Measurements from ENCODE around the gene GCSAM. TPM values are rescaled to one million over a fixed set of nuclear protein-coding genes. Genes with fewer than 3 reads are reported as not detected.

Gene GCSAM
- total and polyA plus RNA-seq, 2 experiments from 2014 or later = 0.66 TPM; not detected in 1

- Histone ChIP-seq H3K4me3 (no peak overlapping the region), H3K27me3 (no peaks in the 10 kb centered on the region), H3K27ac (no peak overlapping the region), H3K79me2 (no peaks in the 10 kb centered on the region), H3K9me2 (replicated peaks; ENCODE audit: insufficient read depth) (no peaks in the 10 kb centered on the region), H3K4me1 (ENCODE audit: insufficient read depth) (no peaks in the 10 kb centered on the region), H3K36me3 (replicated peaks; ENCODE audit: insufficient read depth, low read depth) (no peaks in the 10 kb centered on the region), H3K9me3 (ENCODE audit: low read depth) (no peaks in the 10 kb centered on the region), H3K4me2 (no peak overlapping the region), H2AFZ (no peak overlapping the region), H4K20me1 (ENCODE audit: insufficient read depth, poor library complexity, severe bottlenecking) (no peaks in the 10 kb centered on the region)
- 100% methylated on average over 1 of the region's 1 CpG for WGBS (ENCODE audit: low lambda C conversion rate, missing lambda C conversion rate)
- DNase-seq (ENCODE audit: low spot score) = no peak
- TF ChIP-seq EZH2phosphoT487 (IDR thresholded peaks at IDR 0.05; ENCODE audit: low read depth, severe bottlenecking, unreplicated experiment) (no peak), CTCF (IDR thresholded peaks at IDR 0.05; ENCODE audit: poor library complexity) (no peak), EZH2 (IDR thresholded peaks at IDR 0.05; ENCODE audit: borderline replicate concordance) (no peak)
Observed at GRCh38 chr3:112143689-112144088, 10.6 kb upstream of the GCSAM start.

- H3K4me1 ChIP-seq (ENCODE audit: insufficient read depth) = no peaks in the 10 kb centered on the region
- H3K27ac ChIP-seq = no peak overlapping the region
- no peaks in the 10 kb centered on the region for H4K20me1 ChIP-seq (ENCODE audit: insufficient read depth, poor library complexity, severe bottlenecking)
- TF ChIP-seq EZH2phosphoT487 (IDR thresholded peaks at IDR 0.05; ENCODE audit: low read depth, severe bottlenecking, unreplicated experiment) = no peak
- no peak for TF ChIP-seq CTCF (IDR thresholded peaks at IDR 0.05; ENCODE audit: poor library complexity)
- TF ChIP-seq EZH2 (IDR thresholded peaks at IDR 0.05; ENCODE audit: borderline replicate concordance) = no peak
- no peaks in the 10 kb centered on the region for H3K79me2 ChIP-seq
- no peaks in the 10 kb centered on the region for H3K9me3 ChIP-seq (ENCODE audit: low read depth)
- no peaks in the 10 kb centered on the region for H3K27me3 ChIP-seq
- no peak overlapping the region for H2AFZ ChIP-seq
- no peak overlapping the region for H3K4me3 ChIP-seq
- no peaks in the 10 kb centered on the region for H3K9me2 ChIP-seq (replicated peaks; ENCODE audit: insufficient read depth)
- no peaks in the 10 kb centered on the region for H3K36me3 ChIP-seq (replicated peaks; ENCODE audit: insufficient read depth, low read depth)
- H3K4me2 ChIP-seq = no peak overlapping the region
- no peak for DNase-seq (ENCODE audit: low spot score)
- 96% methylated on average over 1 of the region's 1 CpG for WGBS (ENCODE audit: low lambda C conversion rate, missing lambda C conversion rate)
Observed at GRCh38 chr3:112143251-112143650, 10.2 kb upstream of the GCSAM start.

GRCh38 chr3:112141293-112141692 is 8.2 kb upstream of the GCSAM start:
- WGBS (ENCODE audit: low lambda C conversion rate, missing lambda C conversion rate) = 93% methylated on average over 2 of the region's 2 CpGs
- Histone ChIP-seq H3K4me1 (ENCODE audit: insufficient read depth) (no peaks in the 10 kb centered on the region), H3K27me3 (no peaks in the 10 kb centered on the region), H3K4me2 (no peak overlapping the region), H3K27ac (no peak overlapping the region), H2AFZ (no peak overlapping the region), H3K4me3 (no peak overlapping the region), H3K79me2 (no peaks in the 10 kb centered on the region), H3K9me2 (replicated peaks; ENCODE audit: insufficient read depth) (no peaks in the 10 kb centered on the region), H3K36me3 (replicated peaks; ENCODE audit: insufficient read depth, low read depth) (no peaks in the 10 kb centered on the region), H3K9me3 (ENCODE audit: low read depth) (no peaks in the 10 kb centered on the region), H4K20me1 (ENCODE audit: insufficient read depth, poor library complexity, severe bottlenecking) (no peaks in the 10 kb centered on the region)
- TF ChIP-seq EZH2 (IDR thresholded peaks at IDR 0.05; ENCODE audit: borderline replicate concordance) (no peak), CTCF (IDR thresholded peaks at IDR 0.05; ENCODE audit: poor library complexity) (no peak), EZH2phosphoT487 (IDR thresholded peaks at IDR 0.05; ENCODE audit: low read depth, severe bottlenecking, unreplicated experiment) (no peak)
- no peak for DNase-seq (ENCODE audit: low spot score)

GRCh38 chr3:112140584-112140983 is 7.5 kb upstream of the GCSAM start:
- no peak for DNase-seq (ENCODE audit: low spot score)
- 83% methylated on average over 1 of the region's 1 CpG for WGBS (ENCODE audit: low lambda C conversion rate, missing lambda C conversion rate)
- Histone ChIP-seq H3K4me2 (no peak overlapping the region), H3K9me2 (replicated peaks; ENCODE audit: insufficient read depth) (no peaks in the 10 kb centered on the region), H3K79me2 (no peaks in the 10 kb centered on the region), H3K4me1 (ENCODE audit: insufficient read depth) (no peaks in the 10 kb centered on the region), H3K9me3 (ENCODE audit: low read depth) (no peaks in the 10 kb centered on the region), H2AFZ (no peak overlapping the region), H4K20me1 (ENCODE audit: insufficient read depth, poor library complexity, severe bottlenecking) (no peaks in the 10 kb centered on the region), H3K27me3 (no peaks in the 10 kb centered on the region), H3K4me3 (no peak overlapping the region), H3K36me3 (replicated peaks; ENCODE audit: insufficient read depth, low read depth) (no peaks in the 10 kb centered on the region), H3K27ac (no peak overlapping the region)
- TF ChIP-seq EZH2 (IDR thresholded peaks at IDR 0.05; ENCODE audit: borderline replicate concordance) = no peak
- TF ChIP-seq EZH2phosphoT487 (IDR thresholded peaks at IDR 0.05; ENCODE audit: low read depth, severe bottlenecking, unreplicated experiment) = no peak
- TF ChIP-seq CTCF (IDR thresholded peaks at IDR 0.05; ENCODE audit: poor library complexity) = no peak

Data from hepatocyte (in vitro differentiated cells).